Caki2 (cell line): ENCODE measurements around the gene GSTM2. TPM values are rescaled to one million over a fixed set of nuclear protein-coding genes. Genes with fewer than 3 reads are reported as not detected.
A peak's percentile ranks its signal among the peaks of the same experiment; 100 is the strongest.
"Not testable (repeated sequence)": the region's sequence is repeated elsewhere in the genome, so short reads cannot be mapped to it uniquely, and the experiment has no call there.

Experiments
- DNase-seq: peaks from one replicate; pipeline ENCODE4 v3.0.0-alpha.2; 2015; ENCODE audit warnings: low read depth
- in situ Hi-C: cut with HindIII; loops from 2 replicates; pipeline ENCODE4 v1.10.0; 2016; ENCODE audit warnings: low sequenced_read_pairs, low pct_unique_long_range_greater_than_20kb, mixed read lengths
- total RNA-seq: library from RNA; depleted of rRNA; stranded (reverse); fragments of >200 nt; shearing (Covaris generic); gene quantifications from 2 replicates; pipeline ENCODE4 v1.2.3, GENCODE V29; 2014; ENCODE audit warnings: low replicate concordance

Gene GSTM2
- total RNA-seq, 1 experiment from 2014 or later = 0.61 TPM

DNA sequence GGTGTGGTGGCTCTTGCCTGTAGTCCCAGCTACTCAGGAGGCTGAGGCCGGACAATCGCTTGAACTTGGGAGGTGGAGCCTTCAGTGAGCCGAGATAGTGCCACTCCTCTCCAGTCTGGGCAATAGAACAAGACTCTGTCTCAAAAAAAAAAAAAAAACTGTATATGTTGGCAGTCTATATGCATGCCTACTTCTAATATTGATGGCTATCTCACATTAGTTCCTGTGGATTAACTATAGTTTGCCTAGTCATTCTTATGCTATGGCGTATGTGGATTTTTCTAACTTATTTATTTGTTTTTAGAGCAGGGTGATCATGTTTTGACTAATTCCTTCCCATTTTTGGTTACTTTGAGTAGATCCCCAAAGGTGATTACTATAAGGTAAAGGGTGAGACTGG, 29.2 kb downstream of the GSTM2 start:
- in situ Hi-C loops = no loop called here
- no peak for DNase-seq

DNA sequence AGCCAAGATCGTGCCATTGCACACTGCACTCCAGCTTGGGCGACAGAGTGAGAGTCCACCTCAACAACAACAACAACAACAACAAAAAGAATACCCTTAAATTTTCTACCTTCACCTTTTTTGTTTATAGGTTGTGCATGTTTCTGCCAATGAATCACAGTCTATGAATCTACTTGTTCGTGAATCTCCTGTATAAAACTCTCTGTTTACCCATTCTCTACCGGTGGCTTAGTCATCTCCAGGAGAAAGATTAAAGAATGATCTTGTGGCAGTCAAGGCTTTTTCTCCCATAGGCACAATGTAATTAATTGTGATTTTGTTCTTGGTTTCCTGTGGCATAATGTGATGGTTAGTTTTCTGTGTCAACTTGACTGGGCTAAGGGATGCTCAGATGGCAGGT, 30.0 kb downstream of the GSTM2 start:
- in situ Hi-C loops, DNase-seq: not testable (repeated sequence)

GRCh38 chr1:109702940-109703339, 35.1 kb downstream of the GSTM2 start:
- DNase-seq, in situ Hi-C loops: not testable (repeated sequence)

GRCh38 chr1:109704173-109704572, 36.3 kb downstream of the GSTM2 start:
- no peak for DNase-seq

GRCh38 chr1:109705411-109705810, 37.6 kb downstream of the GSTM2 start:
- no peak for DNase-seq
- in situ Hi-C loops = no loop called here

More at GRCh38 chr1:109704173-109704572, 36.3 kb downstream of the GSTM2 start:
- in situ Hi-C loops = no loop called here

DNA sequence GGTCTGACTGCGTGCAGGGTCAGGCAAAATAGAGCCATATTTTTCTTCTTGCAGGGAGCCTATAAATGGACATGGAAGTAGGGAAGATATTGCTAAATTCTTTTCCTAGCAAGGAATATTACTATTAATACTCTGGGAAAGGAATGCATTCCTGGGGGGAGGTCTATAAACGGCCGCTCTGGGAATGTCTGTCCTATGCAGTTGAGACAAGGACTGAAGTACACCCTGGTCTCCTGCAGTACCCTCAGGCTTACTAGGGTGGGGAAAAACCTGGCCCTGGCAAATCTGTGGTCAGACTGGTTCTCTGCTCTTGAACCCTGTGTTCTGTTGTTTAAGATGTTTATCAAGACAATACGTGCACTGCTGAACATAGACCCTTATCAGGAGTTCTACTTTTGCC, 41.1 kb downstream of the GSTM2 start:
- DNase-seq, in situ Hi-C loops: not testable (repeated sequence)

DNA sequence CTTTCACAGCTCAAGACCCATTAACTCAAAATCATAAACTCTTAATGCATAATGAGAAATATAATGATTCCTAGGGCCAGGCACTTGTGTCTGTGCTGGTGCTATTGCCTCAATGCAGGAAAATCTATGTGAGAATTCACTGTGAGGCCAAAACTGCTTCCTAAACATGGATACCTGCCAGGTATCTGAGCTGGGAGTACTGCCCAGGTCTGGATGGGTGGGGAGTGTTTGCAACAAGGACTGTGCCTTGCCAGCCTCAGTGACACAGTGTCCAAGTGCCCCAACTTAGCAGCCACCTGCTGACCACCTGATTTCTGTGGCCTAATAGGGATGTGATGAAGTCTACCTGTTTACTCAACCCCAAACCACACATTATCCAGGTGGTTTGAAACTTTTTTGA, 42.0 kb downstream of the GSTM2 start:
- DNase-seq, in situ Hi-C loops: not testable (repeated sequence)

GRCh38 chr1:109711593-109712320, 43.9 kb downstream of the GSTM2 start, which contains the start of gene GSTM5:
Gene GSTM5, plus strand, starts transcription at chr1:109712251. Its CDS starts 62 bp downstream, at chr1:109712313.
- DNase-seq, in situ Hi-C loops: not testable (repeated sequence)

DNA sequence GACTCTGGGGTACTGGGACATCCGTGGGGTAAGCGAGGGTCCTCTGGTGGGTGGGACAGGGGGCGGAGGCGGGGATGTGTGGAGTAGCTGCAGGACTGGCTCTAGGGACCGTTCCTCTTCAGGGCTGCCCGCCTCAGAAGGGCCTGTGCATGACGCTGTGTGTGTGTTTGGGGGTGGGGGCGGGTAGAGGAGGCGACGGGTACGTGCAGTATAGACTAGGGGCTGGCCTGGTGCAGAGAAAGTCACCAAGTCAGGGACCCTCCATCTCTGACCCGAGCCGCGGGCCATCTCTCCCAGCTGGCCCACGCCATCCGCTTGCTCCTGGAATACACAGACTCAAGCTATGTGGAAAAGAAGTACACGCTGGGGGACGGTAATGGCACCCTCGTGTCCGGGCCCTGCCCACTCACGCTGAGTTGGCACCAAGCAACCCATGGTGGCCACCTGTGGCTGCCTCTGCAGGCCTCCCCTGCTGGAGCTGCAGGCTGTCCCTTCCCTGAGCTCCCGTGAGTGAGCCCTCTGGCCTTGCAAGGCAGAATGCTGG, 44.5 kb downstream of the GSTM2 start:
- in situ Hi-C loops = no loop called here
- no peak for DNase-seq

DNA sequence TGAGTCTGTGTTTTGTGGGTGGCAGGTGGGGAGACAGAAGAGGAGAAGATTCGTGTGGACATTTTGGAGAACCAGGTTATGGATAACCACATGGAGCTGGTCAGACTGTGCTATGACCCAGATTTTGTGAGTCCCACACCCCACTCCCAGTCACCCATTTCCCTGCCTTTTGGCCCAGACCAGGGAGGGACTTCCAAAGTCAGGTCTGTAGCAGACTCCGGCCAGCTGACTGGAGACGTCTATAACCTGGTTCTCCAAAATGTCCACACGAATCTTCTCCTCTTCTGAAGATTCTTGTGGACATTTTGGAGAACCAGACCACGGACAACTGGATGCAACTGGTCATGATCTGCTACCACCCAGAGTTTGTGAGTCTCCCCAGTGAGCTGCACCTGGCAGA, 45.8 kb downstream of the GSTM2 start:
- in situ Hi-C loops = no loop called here
- DNase-seq = no peak

DNA sequence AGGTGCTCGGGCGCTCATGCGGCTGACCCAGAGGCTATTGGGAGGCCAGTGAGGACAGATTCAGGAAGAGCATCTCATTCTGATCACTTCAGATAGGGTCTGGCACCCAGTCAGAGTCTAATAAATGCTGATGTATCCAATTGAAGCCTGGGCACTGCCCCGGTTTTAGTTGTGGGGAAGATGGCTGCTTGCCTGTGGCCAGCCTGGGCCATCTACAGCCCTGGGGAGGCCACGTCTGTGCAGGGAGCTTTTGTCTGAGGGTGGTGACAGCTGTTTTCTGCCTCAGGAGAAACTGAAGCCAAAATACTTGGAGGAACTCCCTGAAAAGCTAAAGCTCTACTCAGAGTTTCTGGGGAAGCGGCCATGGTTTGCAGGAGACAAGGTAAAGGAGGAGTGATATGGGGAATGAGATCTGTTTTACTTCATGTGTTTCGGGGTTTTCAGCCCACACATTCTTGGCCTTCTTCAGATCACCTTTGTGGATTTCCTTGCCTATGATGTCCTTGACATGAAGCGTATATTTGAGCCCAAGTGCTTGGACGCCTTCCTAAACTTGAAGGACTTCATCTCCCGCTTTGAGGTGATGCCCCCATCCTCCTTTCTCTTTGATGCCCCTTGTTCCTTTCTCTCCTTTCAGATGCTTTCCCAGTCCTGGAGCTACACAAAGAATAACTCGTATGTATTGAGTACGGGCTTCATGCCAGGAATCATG, 47.0 kb downstream of the GSTM2 start:
- in situ Hi-C loops = no loop called here
- no peak for DNase-seq

- in situ Hi-C loops = no loop called here
- DNase-seq = no peak
Observed at GRCh38 chr1:109716121-109716520, 48.3 kb downstream of the GSTM2 start.

DNA sequence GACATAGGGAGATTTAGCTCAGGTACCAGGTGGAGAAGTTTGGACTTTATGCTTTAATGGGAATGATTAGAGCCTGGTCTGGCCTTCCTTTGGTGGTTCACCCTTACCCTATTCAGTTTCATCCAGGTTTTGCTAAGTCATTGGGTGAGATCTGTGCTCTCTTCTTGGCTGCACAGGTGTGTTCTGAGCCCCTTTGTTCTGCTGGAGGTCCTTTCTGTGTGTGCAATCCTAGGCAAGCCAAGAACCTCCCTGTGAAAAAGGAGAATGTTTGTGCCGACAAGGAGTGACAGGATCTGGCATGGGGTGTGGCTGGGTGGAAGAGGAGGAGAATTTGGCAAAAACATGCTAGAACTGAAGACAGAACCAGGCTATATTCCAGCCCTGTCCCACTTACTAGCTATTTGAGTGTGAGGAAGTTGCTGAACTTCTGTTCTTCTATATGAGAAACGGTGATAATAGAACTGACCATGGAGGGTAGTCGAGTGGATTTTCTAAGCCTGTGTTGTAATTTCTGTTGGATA, 48.8 kb downstream of the GSTM2 start:
- in situ Hi-C loops = no loop called here
- no peak for DNase-seq

GRCh38 chr1:109717729-109718128, 49.9 kb downstream of the GSTM2 start:
- no peak for DNase-seq
- in situ Hi-C loops = no loop called here

GRCh38 chr1:109718495-109718894, 50.6 kb downstream of the GSTM2 start:
- DNase-seq = peak; percentile 22
- in situ Hi-C loops = no loop called here

- in situ Hi-C loops = no loop called here
- no peak for DNase-seq
Observed at GRCh38 chr1:109719337-109719837, 51.5 kb downstream of the GSTM2 start.

GRCh38 chr1:109721042-109721441, 53.2 kb downstream of the GSTM2 start:
- no peak for DNase-seq
- in situ Hi-C loops = no loop called here

DNA sequence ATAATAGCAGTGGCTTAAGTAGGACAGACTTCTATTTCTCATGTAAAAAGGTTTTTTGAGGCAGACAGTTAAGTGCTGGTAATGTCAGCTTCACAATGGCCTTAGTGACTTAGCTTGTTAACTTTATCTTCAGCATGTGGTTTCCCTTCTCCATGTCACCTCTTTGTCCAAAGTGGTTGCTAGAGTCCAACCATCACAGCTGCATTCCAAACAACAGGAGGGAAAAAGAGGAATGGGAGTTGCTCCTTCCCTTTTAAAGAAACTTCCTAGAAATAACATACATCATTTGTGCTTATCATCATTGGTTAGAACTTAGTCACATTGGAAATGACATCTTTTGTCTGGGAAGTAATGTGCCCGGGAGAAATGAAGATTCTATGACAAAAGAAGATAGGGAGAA, 54.1 kb downstream of the GSTM2 start:
- in situ Hi-C loops = no loop called here
- DNase-seq = no peak
